NCI-H82 (cell line): ENCODE measurements around the gene HOXC6.
"Not testable (repeated sequence)": the region's sequence is repeated elsewhere in the genome, so short reads cannot be mapped to it uniquely, and the experiment has no call there.

Experiments
- DNase-seq: peaks from one replicate; lab custom pipeline; 2025; lab: John Stamatoyannopoulos, UW

HOXC6 gene

DNA sequence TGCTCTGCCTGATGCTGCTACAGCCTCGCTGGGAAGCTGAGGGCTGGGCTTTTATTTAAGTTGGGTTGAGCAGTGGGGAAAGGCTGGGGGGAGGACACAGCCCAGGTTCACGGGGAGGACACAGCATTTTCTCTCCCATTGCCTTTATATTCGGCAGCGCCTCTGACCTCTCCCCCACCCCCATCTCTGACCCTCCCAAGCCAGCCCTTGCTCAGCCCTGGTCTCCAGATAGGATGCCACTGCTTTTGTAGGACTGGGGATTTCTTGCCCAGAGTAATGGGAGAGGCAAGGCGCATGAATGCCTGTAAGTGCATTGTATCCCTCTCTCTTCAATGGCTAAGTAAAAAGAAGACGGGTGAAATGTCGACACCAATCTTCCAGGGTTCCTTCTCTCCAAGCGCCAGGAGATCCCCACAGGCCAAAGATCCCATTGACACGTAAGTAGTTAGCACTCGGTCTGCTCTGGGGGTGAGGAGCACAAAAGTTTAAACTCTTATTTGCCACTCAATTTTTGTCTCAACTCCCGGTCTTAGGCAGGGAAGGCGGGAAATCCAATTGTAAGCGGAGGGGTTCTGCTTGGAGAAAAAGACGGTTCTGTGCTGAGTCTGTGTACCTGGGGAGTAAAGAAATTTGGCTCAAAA lies 30.0 kb downstream of the HOXC6 start:
- no peak for DNase-seq

- no peak for DNase-seq
Measured at GRCh38 chr12:54059668-54060067, 31.4 kb downstream of the HOXC6 start.

DNA sequence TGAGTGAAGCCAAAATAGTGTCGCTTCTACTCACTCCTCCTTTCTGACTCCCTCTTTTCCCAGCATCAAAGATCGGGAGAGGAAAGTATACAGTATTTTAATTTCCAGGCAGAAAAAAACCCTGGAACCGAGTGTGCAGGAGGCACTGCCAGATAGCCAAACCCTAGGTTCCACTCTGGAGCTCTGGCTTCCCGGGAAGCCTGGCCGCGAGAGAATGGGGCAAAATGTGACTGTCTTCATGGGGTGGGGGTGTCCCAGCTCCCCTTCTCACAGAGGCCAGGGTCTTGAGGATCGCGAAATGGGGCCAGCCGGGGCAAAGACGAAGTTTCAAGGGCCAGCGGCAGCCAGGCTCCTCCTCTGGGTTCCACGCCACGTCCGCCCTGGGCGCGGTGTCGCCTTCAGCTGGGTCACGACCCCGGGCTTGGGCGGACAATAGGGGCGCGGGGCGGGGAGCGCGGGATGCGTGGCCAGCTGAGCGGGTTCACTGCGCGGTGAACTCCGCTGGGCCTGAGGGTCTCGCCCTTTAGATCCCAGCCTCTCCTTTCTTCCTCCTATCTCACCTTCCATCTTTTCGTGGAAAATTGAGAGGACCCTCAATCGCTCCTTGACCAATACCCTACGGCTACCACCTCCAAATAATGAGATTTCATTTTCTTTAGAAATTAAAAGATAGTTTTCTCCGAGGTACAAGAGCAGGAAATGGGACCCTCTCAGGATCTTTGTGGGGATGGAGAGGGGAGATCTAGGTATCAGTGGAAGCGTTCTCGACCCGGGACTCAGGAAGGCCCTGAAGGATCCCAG lies 32.1 kb downstream of the HOXC6 start:
- no peak for DNase-seq

DNA sequence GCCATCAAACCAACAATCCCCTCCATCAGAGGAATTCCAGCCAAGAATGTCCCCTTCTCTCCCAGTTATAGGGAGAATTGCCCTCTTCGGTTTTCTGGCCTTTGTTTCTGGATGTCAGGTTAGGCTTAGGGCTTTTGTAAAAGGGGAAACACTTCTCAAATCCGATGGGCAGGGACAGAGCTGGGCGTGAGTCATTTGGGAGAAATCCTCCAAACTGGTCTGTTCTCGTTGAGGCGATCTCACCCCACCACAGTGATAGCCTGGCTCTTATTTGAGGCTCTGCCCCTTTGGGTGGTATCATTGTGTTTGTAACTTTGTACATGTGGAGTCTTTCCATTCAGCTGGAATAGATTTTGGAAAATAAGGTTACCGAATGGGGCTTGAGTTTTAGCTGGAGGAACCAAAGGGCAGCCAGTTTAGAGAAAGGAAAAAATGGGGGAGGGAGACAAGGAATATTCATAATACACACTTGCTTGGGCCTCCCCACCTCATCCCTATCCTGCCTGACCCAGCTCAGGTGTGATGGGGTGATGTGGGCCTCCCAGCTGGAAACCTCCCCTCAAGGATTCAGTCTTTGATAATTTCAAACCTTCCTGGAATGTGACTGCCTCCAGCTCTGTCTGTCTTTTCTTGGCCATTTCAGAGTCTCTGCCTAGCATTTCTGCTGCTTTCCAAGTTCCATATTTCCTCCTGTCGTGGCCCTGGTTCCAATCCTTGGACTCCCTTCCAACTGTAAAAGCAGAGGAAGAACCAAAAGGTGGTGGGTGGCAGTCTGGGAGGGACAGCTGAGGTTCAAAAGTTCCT lies 32.9 kb downstream of the HOXC6 start:
- no peak for DNase-seq

GRCh38 chr12:54065677-54066076 lies 37.4 kb downstream of the HOXC6 start:
- no peak for DNase-seq

DNA sequence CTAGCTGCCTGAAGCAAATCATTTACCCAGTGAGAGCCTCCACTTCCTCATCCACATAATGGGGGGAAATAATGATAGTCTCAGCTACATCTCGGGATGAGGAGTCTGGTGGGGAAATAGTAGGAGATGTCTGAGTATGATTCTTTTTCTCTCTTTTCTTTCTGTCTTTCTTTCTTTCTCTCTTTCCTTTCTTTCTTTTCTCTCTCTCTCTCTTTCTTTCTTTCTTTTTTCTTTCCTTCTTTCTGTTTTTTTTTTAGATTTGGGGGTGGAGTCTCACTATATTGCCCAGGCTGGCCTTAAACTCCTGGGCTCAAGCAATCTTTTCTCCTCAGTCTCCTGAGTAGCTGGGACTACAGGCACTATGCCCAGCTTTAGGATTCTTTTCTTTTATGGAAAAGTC lies 38.2 kb downstream of the HOXC6 start:
- no peak for DNase-seq

DNA sequence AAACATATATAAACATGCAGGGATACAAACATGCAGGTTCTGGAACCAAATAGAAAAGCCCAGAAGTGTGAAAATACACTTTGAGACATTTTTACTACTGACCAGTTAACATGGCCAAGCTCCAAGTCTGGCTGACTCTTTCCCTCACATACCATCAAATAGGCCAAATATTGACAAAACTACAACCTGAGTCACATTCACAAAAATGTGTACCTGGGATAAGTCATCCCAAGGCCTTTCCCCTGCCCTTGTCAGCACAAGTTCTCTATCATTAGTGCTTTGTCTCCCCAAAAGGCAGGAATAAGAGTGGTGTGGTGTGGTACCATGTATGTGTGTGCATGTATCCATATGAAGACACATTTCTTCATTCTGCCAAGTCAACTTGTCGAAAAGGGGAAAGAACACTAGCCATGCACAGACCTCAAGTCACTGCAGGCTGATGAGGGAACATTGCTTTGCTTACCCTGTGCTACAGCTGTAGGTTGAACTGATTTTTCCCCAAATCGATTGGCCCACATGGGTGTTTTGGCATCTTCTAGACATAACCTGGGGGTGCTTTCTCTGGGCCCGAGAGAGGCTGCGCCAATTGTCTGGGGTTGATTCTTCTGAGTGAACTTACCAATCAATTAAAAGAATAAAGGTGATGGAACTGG lies 40.3 kb downstream of the HOXC6 start:
- no peak for DNase-seq

- no peak for DNase-seq
Measured at GRCh38 chr12:54071942-54072341, 43.7 kb downstream of the HOXC6 start.

DNA sequence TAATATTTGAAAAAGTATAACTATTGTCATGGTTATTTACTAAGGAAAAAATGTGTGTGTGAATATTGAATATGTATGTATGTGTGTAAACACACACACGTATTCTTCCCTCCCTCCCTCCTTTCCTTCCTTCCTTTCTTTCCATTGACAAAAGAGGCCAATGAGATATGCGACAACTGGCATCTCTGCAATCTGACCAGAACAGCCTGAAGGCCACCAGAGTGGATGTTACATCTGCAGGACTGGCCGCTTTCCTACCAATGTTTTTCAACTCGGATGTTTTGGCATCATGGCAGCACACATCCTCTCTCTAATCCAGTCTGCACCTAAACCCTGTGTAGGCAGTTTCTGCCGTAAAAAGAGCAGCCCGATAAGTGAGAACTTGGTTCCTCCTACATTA lies 46.1 kb downstream of the HOXC6 start:
- no peak for DNase-seq

- DNase-seq, result no peak
Measured at GRCh38 chr12:54075409-54075808, 47.2 kb downstream of the HOXC6 start.

DNA sequence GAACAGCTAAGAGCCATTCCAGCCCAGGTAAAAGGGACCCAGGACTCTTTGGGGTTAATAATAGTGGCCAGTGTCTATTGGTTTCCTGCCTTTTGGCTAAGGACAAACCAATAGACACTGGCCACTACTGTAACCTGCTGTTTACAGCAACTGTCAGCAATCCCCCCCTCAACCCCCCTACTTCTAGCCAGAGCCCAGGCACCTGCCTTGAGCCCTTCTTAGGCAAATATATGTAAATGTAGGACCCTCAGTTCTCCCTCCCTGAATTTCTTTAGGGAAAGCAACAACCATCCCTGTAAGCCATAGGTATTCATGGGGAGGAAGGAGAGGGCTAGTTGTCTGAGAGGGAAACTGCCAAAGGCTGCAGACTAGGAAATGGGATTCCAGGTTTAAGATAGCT lies 47.7 kb downstream of the HOXC6 start:
- DNase-seq, result no peak

- not testable (repeated sequence) for DNase-seq
Measured at GRCh38 chr12:54077843-54078242, 49.6 kb downstream of the HOXC6 start.

DNA sequence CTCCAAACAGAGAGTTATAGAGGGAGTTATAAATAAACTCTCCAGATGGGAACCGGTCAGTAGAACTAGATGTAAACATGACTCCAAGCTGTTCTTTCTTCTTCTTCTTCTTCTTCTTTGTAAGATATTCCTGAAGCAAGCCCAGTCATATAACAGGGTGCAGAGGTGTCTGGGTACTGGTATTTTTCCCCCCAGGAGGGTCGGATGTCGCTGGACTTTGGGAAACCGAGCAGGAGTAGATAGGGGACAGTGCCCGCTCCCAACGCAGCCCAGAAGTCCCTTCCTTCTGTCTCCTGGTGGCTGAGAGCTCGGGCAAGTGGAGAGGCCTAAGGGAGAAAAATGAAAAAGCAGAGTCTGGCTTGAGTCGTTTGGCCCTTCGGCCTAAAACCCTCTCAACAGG lies 50.9 kb downstream of the HOXC6 start:
- not testable (repeated sequence) for DNase-seq
